Renal cortex interstitium (tissue), 3 donors: ENCODE results near the gene FHL5. TPM values are rescaled to one million over a fixed set of nuclear protein-coding genes. Genes with fewer than 3 reads are reported as not detected.

ENCODE experiments used
- polyA plus RNA-seq, 3 donors: library from polyadenylated mRNA; unstranded; fragments of 120-200 nt; gene quantifications; one replicate each; pipeline ENCODE4 v1.2.1, GENCODE V29; 2013; ENCODE audit not compliant: insufficient read length in 3 of 3

The FHL5 gene
- polyA plus RNA-seq, 3 donors = 0.13 to 0.28 (median 0.27) TPM

Other genes starting within 250 kb of the FHL5 start
- gene UFL1, start 41.3 kb upstream of the FHL5 start, polyA plus RNA-seq = 10 to 100 TPM; 38.6 to 44.4 (median 44.3) TPM